Keratinocyte (primary cell): Measurements from ENCODE around the gene TTLL4.

ENCODE experiments used
- EZH2 ChIP-seq: IDR thresholded peaks from one replicate; pipeline ENCODE4 v1.6.1; 2012; ENCODE audit warnings: inconsistent platforms, mild to moderate bottlenecking, low read length, moderate library complexity
- TF ChIP-seq, protein P1 (sequence below), 3 experiments: IDR thresholded peaks in 1 of 3; conservative IDR thresholded peaks in 1 of 3; optimal IDR thresholded peaks in 1 of 3; 2 replicates in 2 of 3; 3 replicates in 1 of 3; pipeline versions ENCODE3 to v1.5.1; 2011; ENCODE audit warnings: low read length in 3 of 3, mild to moderate bottlenecking in 3 of 3, moderate library complexity in 2 of 3, control low read depth in 1 of 3, inconsistent platforms in 1 of 3; ENCODE audit not compliant: insufficient read depth in 2 of 3; ENCODE audit errors: extremely low read depth in 1 of 3

GRCh38 chr2:218786133-218786532, 75.5 kb downstream of the TTLL4 start:
- TF ChIP-seq, protein P1, sequence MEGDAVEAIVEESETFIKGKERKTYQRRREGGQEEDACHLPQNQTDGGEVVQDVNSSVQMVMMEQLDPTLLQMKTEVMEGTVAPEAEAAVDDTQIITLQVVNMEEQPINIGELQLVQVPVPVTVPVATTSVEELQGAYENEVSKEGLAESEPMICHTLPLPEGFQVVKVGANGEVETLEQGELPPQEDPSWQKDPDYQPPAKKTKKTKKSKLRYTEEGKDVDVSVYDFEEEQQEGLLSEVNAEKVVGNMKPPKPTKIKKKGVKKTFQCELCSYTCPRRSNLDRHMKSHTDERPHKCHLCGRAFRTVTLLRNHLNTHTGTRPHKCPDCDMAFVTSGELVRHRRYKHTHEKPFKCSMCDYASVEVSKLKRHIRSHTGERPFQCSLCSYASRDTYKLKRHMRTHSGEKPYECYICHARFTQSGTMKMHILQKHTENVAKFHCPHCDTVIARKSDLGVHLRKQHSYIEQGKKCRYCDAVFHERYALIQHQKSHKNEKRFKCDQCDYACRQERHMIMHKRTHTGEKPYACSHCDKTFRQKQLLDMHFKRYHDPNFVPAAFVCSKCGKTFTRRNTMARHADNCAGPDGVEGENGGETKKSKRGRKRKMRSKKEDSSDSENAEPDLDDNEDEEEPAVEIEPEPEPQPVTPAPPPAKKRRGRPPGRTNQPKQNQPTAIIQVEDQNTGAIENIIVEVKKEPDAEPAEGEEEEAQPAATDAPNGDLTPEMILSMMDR (optimal IDR thresholded peaks at IDR 0.05 in 1 of 3, IDR thresholded peaks at IDR 0.05 in 1 of 3, conservative IDR thresholded peaks at IDR 0.05 in 1 of 3; ENCODE audit: extremely low read depth in 1 of 3, insufficient read depth in 2 of 3, low read length in 3 of 3), result no peak
- no peak for TF ChIP-seq EZH2
